ENCODE results near the gene LAMB1. TPM values are rescaled to one million over a fixed set of nuclear protein-coding genes. Genes with fewer than 3 reads are reported as not detected.

LAMB1 gene
- polyA plus RNA-seq, 1 donor from 2014 or later: 7.6 TPM

GRCh38 chr7:107964510-107964909 lies 38.5 kb downstream of the LAMB1 start:
- H2AFZ ChIP-seq (ENCODE audit: low read depth, low read length): no peak overlapping the region
- H3K27ac ChIP-seq (ENCODE audit: low read length): no peak overlapping the region
- no peaks in the 10 kb centered on the region for H3K79me2 ChIP-seq (replicated peaks; ENCODE audit: insufficient read depth, low read length)
- no peak overlapping the region for H3K9ac ChIP-seq (ENCODE audit: low read length)
- no peaks in the 10 kb centered on the region for H3F3A ChIP-seq (ENCODE audit: insufficient read depth, low read length, poor library complexity, severe bottlenecking)
- H3K4me3 ChIP-seq (ENCODE audit: low read length): no peak overlapping the region
- H3K27me3 ChIP-seq (ENCODE audit: insufficient read depth, low read depth, low read length): no peaks in the 10 kb centered on the region
- no peaks in the 10 kb centered on the region for H3K9me3 ChIP-seq (ENCODE audit: low read length)
- no peak overlapping the region for H3K4me2 ChIP-seq (ENCODE audit: low read length)
- no peaks in the 10 kb centered on the region for H4K20me1 ChIP-seq (ENCODE audit: insufficient read depth)
- H3K36me3 ChIP-seq (ENCODE audit: insufficient read depth, low read length): no peaks in the 10 kb centered on the region
- TF ChIP-seq EP300 (conservative IDR thresholded peaks at IDR 0.05; ENCODE audit: poor library complexity, severe bottlenecking) (no peak), MXI1 (conservative IDR thresholded peaks at IDR 0.05; ENCODE audit: poor library complexity, severe bottlenecking) (no peak), RAD21 (conservative IDR thresholded peaks at IDR 0.05) (no peak), POLR2AphosphoS5 (IDR thresholded peaks at IDR 0.05) (no peak)
- TF ChIP-seq, protein P1, sequence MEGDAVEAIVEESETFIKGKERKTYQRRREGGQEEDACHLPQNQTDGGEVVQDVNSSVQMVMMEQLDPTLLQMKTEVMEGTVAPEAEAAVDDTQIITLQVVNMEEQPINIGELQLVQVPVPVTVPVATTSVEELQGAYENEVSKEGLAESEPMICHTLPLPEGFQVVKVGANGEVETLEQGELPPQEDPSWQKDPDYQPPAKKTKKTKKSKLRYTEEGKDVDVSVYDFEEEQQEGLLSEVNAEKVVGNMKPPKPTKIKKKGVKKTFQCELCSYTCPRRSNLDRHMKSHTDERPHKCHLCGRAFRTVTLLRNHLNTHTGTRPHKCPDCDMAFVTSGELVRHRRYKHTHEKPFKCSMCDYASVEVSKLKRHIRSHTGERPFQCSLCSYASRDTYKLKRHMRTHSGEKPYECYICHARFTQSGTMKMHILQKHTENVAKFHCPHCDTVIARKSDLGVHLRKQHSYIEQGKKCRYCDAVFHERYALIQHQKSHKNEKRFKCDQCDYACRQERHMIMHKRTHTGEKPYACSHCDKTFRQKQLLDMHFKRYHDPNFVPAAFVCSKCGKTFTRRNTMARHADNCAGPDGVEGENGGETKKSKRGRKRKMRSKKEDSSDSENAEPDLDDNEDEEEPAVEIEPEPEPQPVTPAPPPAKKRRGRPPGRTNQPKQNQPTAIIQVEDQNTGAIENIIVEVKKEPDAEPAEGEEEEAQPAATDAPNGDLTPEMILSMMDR (IDR thresholded peaks at IDR 0.05; ENCODE audit: poor library complexity, severe bottlenecking): no peak
- no peaks in the 10 kb centered on the region for H3K9me2 ChIP-seq (ENCODE audit: insufficient read depth, low read length)

- no peaks in the 10 kb centered on the region for H4K20me1 ChIP-seq (ENCODE audit: insufficient read depth)
These were observed 40.1 kb downstream of the LAMB1 start for GRCh38 chr7:107962817-107963216.

More at GRCh38 chr7:107962817-107963216, 40.1 kb downstream of the LAMB1 start:
- TF ChIP-seq SMC3 (conservative IDR thresholded peaks at IDR 0.05; ENCODE audit: poor library complexity) (no peak), REST (IDR thresholded peaks at IDR 0.05; ENCODE audit: borderline replicate concordance) (no peak), POLR2AphosphoS5 (IDR thresholded peaks at IDR 0.05) (no peak), TAF1 (IDR thresholded peaks at IDR 0.05; ENCODE audit: low read depth) (no peak), RAD21 (conservative IDR thresholded peaks at IDR 0.05) (no peak), EP300 (conservative IDR thresholded peaks at IDR 0.05; ENCODE audit: poor library complexity, severe bottlenecking) (no peak)
- TF ChIP-seq, protein P1 (IDR thresholded peaks at IDR 0.05; ENCODE audit: poor library complexity, severe bottlenecking): no peak
- Histone ChIP-seq H3K9me2 (ENCODE audit: insufficient read depth, low read length) (no peaks in the 10 kb centered on the region), H3K9me3 (ENCODE audit: low read length) (no peaks in the 10 kb centered on the region), H3K4me3 (ENCODE audit: low read length) (no peak overlapping the region), H3K27ac (ENCODE audit: low read length) (no peak overlapping the region), H3K79me2 (replicated peaks; ENCODE audit: insufficient read depth, low read length) (no peaks in the 10 kb centered on the region), H3F3A (ENCODE audit: insufficient read depth, low read length, poor library complexity, severe bottlenecking) (no peaks in the 10 kb centered on the region), H3K9ac (ENCODE audit: low read length) (no peak overlapping the region), H2AFZ (ENCODE audit: low read depth, low read length) (no peak overlapping the region), H3K27me3 (ENCODE audit: insufficient read depth, low read depth, low read length) (no peaks in the 10 kb centered on the region), H3K36me3 (ENCODE audit: insufficient read depth, low read length) (no peaks in the 10 kb centered on the region), H3K4me2 (ENCODE audit: low read length) (no peak overlapping the region)

Measured in neural cell (in vitro differentiated cells).